Bronchial epithelial cell (primary cell): ENCODE data around the gene CNKSR3. TPM values are rescaled to one million over a fixed set of nuclear protein-coding genes. Genes with fewer than 3 reads are reported as not detected.

Experiments used
- DNase-seq: peaks from one replicate; pipeline ENCODE4 v3.0.0-alpha.2; 2010; ENCODE audit warnings: low read depth
- FAIRE-seq: peaks from 2 replicates; lab custom pipeline; 2011; peaks lifted over from hg19 to GRCh38; lab: Jason Lieb, UNC
- H3K27me3 ChIP-seq: 2 replicates; pipeline ENCODE4 v1.5.1; 2011; ENCODE audit warnings: low read length; ENCODE audit not compliant: control insufficient read depth, insufficient read depth
- H3K36me3 ChIP-seq: 2 replicates; pipeline ENCODE4 v1.5.1; 2011; ENCODE audit warnings: low read length; ENCODE audit not compliant: control insufficient read depth, insufficient read depth
- H3K4me3 ChIP-seq: 2 replicates; pipeline ENCODE4 v1.5.1; 2011; ENCODE audit warnings: mild to moderate bottlenecking, low read depth, low read length, control low read depth
- CTCF ChIP-seq: IDR thresholded peaks from 2 replicates; pipeline ENCODE4 v1.5.1; 2011; ENCODE audit warnings: mild to moderate bottlenecking, moderate library complexity, low read length, control low read depth, inconsistent platforms; ENCODE audit not compliant: insufficient read depth, severe bottlenecking
- total RNA-seq: library from RNA; depleted of rRNA; stranded (reverse); fragments of >200 nt; gene quantifications from 2 replicates; pipeline ENCODE4 v1.2.1, GENCODE V29; 2014

The CNKSR3 gene
- total RNA-seq, 1 donor from 2014 or later = 2.6 TPM

GRCh38 chr6:154499855-154500589 is 10.5 kb downstream of the CNKSR3 start:
- no peak for TF ChIP-seq CTCF
- no peak overlapping the region for H3K4me3 ChIP-seq
- H3K36me3 ChIP-seq = no peaks in the 10 kb centered on the region
- DNase-seq (no peak), FAIRE-seq (no peak)
- H3K27me3 ChIP-seq = no peaks in the 10 kb centered on the region

DNA sequence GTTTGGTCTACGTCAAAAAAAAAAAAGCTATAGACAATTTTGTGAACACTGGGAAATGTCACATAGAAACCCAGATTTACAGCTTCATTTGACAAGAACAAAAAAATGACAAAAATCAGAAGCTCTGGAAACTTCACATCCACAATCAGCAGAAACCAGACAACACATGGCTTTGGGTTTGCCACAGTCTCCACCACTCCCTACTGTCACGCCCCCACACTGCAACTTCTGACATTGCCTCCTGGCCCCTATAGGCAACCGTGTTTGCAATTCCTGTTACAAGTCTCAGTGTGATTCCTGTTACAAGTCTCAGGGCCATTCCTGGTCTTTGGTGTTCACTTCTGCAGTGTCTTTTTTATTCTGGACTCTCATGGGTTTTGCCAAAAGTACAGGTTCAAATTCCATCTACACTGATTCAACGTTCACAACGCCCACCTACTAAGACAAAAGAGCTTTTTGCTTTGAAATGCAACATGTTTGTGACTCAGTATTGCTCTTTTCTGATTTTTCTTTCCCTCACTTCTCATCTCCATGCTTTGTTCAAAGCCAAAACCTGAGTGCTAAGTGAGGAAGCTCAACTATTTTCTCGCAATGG is 12.0 kb downstream of the CNKSR3 start:
- TF ChIP-seq CTCF = no peak
- H3K4me3 ChIP-seq = no peak overlapping the region
- H3K36me3 ChIP-seq = no peaks in the 10 kb centered on the region
- DNase-seq = no peak
- FAIRE-seq = no peak
- no peaks in the 10 kb centered on the region for H3K27me3 ChIP-seq

DNA sequence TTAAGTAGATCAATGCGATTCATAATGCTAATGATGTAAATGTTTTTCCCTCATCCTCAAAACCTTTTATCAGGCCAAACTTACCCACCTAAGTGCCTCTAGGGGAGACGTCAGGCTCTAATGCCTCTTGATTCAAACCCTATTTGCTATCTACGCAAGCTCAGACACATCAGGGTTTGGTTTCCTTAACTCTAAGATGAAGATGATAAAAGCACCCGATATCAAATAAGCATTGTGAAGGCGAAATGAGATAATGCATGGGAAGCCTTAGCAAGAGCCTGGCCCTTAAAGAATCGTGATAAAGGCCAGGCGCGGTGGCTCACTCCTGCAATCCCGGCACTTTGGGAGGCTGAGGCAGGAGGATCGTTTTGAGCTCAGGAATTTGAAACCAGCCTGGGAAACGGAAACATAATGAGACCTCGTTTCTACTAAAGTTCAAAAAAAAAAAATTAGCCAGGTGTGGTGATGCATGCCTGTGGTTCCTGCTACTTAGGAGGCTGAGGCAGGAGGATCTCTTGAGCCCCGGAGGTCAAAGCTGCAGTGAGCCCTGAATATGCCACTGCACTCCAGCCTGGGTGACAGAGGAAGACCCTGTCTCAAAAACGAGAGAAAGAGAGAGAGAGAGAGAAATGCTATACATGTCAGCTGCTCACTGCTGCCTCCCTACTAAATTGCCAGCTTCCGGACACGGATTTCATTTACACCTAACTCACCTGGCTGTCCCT is 13.5 kb downstream of the CNKSR3 start:
- Histone ChIP-seq H3K36me3 (no peaks in the 10 kb centered on the region), H3K27me3 (no peaks in the 10 kb centered on the region), H3K4me3 (no peak overlapping the region)
- no peak for DNase-seq
- TF ChIP-seq CTCF = no peak
- FAIRE-seq = no peak

DNA sequence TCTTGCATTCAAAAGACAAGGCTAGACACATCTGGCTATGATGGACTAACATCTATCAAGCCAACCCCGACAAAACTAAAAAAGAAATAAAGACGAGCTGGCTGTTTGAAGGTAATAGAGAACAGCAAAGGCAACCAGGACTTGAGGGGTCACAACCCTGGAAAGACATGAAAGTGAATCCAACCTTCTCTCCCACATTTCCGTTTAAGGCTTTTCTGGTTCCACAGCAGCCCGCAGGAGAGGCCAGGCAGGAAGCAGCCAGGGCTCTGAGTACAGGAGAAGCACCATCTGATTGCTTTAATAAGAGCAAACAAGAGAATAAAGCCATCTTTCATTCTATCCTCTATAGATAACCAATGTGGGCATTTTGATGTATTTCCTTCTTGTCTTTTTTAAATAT is 14.3 kb downstream of the CNKSR3 start:
- no peaks in the 10 kb centered on the region for H3K36me3 ChIP-seq
- H3K4me3 ChIP-seq = no peak overlapping the region
- no peak for TF ChIP-seq CTCF
- H3K27me3 ChIP-seq = no peaks in the 10 kb centered on the region
- FAIRE-seq = no peak
- DNase-seq = no peak

DNA sequence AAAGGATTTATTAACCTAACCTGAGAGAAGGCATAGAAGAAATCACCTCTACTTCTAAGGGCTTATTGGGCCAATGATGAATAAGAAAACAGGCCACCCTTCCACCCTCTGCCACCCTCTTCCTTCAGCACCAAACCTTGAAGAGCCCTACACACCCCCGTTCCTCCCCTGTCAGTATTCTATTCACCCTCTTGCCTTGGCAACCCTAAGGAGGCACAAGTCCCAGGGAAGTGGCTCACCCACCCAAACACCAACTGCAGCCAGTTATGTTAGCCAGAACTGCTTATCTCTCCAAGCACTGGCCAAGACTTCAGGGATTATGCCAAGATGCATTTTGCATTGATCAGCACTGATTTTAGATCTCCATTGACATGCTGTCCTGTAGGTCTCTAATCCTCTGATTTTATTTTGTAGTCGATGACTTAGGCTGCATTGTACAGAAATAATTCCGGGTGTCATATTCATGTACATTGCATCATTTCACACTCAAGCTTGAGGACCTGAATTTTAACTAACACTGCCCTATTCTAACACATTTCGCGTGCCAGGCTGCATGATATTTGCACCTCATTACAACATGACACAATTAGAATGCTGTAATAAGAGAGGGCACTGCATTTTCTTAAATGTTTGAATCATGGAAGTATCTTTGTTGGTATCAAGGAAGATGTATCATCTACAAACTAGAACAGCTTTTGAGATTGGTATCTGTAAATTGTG is 15.7 kb downstream of the CNKSR3 start:
- no peak overlapping the region for H3K4me3 ChIP-seq
- no peaks in the 10 kb centered on the region for H3K27me3 ChIP-seq
- no peaks in the 10 kb centered on the region for H3K36me3 ChIP-seq
- TF ChIP-seq CTCF = no peak
- no peak for FAIRE-seq
- no peak for DNase-seq
